Measurements from ENCODE around the gene EID2. TPM values are rescaled to one million over a fixed set of nuclear protein-coding genes. Genes with fewer than 3 reads are reported as not detected.

EID2 gene
- total and polyA plus RNA-seq, 2 donors (not counting 1 experiment from before 2014, with no cell fraction given) = 9.1 to 10.0 TPM

DNA sequence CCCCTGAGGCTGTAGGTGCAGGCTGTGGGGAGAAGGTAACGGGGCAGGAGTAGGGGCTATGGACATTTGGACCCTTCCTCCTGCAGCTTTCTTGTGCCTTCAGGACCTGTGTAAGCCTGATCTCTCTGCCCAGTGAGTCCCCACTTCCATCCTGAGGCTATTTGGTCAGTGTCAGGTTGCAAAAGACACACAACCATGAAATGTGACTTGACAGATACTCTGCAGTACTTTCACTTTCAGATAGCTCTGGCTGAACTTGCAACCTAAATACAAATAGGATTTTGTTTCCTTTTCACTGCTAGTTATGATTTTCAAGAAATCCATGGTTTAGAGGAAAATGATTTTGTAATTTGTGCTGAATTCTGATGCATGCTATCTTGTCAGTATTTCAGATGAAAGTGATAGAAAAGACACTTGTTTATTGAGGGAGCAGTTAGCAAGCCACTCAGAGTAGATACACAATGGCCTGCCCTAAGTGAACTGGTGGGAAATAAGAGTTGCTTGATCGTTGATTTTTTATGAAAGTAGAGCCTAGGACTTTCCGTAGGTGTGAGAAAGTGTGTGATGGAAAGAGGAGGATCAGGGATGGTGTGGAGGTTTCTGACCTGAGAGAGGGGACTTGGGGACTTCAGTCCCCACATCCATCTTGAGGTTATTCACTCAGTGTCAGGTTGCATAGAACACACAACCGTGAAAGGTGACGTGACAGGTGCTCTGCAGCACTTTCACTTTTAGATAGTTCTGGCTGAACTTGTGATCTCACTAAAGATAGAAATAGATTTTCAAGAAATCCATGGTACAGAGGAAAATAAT lies 18.1 kb upstream of the EID2 start:
- no peak overlapping the region for H3K9ac ChIP-seq (ENCODE audit: insufficient read depth, low read length)
- no peak overlapping the region for H2AFZ ChIP-seq (ENCODE audit: low read length)
- H3K36me3 ChIP-seq (ENCODE audit: control insufficient read depth, insufficient read depth, low read length) = no peaks in the 10 kb centered on the region
- no peaks in the 10 kb centered on the region for H3K79me2 ChIP-seq (ENCODE audit: control insufficient read depth, insufficient read depth, low read length)
- no peaks in the 10 kb centered on the region for H3K4me1 ChIP-seq (ENCODE audit: control insufficient read depth, extremely low read depth, insufficient read depth, low read length)
- TF ChIP-seq EZH2 (IDR thresholded peaks at IDR 0.05; ENCODE audit: low read length, missing control alignments) = no peak
- TF ChIP-seq, protein P1, sequence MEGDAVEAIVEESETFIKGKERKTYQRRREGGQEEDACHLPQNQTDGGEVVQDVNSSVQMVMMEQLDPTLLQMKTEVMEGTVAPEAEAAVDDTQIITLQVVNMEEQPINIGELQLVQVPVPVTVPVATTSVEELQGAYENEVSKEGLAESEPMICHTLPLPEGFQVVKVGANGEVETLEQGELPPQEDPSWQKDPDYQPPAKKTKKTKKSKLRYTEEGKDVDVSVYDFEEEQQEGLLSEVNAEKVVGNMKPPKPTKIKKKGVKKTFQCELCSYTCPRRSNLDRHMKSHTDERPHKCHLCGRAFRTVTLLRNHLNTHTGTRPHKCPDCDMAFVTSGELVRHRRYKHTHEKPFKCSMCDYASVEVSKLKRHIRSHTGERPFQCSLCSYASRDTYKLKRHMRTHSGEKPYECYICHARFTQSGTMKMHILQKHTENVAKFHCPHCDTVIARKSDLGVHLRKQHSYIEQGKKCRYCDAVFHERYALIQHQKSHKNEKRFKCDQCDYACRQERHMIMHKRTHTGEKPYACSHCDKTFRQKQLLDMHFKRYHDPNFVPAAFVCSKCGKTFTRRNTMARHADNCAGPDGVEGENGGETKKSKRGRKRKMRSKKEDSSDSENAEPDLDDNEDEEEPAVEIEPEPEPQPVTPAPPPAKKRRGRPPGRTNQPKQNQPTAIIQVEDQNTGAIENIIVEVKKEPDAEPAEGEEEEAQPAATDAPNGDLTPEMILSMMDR (conservative IDR thresholded peaks at IDR 0.05 in 1 of 2, IDR thresholded peaks at IDR 0.05 in 1 of 2; ENCODE audit: low read depth in 1 of 2, low read length in 2 of 2) = no peak
- peaks cover 4% of the 10 kb centered on the region for H3K27me3 ChIP-seq (ENCODE audit: control insufficient read depth, insufficient read depth, low read length)
- no peak overlapping the region for H3K4me3 ChIP-seq (replicated peaks in 1 of 4; ENCODE audit: control extremely low read depth in 1 of 4, insufficient read depth in 1 of 4, low read depth in 3 of 4, low read length in 4 of 4)
- no peak for DNase-seq (ENCODE audit: low read depth in 2 of 2)
- H3K27ac ChIP-seq (ENCODE audit: insufficient read depth, low read length) = no peak overlapping the region
- H3K4me2 ChIP-seq (ENCODE audit: extremely low read depth, insufficient read depth, low read length) = no peak overlapping the region
- H4K20me1 ChIP-seq (ENCODE audit: control insufficient read depth, extremely low read depth, insufficient read depth, low read length) = no peaks in the 10 kb centered on the region
- no peaks in the 10 kb centered on the region for H3K9me3 ChIP-seq (ENCODE audit: control insufficient read depth, insufficient read depth, low read depth, low read length)

DNA sequence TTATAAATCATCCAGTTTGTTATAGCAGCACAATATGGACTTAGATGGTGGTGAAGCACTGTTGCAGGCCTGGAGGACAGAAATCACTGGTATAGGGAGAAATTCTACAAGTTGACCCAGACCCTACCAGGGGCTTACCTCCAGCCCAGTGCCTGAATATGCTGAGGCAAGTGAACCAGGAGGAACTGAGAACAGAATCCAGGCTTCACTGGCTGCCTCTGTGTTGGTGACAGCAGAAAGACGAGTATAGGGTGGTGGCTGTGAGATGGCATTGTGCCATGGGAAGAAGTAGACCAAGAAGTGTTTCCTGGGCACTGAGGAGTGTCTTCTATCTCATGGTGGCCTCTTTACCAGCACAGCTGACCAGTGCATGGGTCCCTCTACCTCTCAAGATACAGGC lies 15.9 kb upstream of the EID2 start:
- Histone ChIP-seq H3K79me2 (ENCODE audit: control insufficient read depth, insufficient read depth, low read length) (no peaks in the 10 kb centered on the region), H3K27ac (ENCODE audit: insufficient read depth, low read length) (no peak overlapping the region), H3K9ac (ENCODE audit: insufficient read depth, low read length) (no peak overlapping the region), H3K4me2 (ENCODE audit: extremely low read depth, insufficient read depth, low read length) (no peak overlapping the region), H3K4me3 (replicated peaks in 1 of 4; ENCODE audit: control extremely low read depth in 1 of 4, insufficient read depth in 1 of 4, low read depth in 3 of 4, low read length in 4 of 4) (no peak overlapping the region), H3K4me1 (ENCODE audit: control insufficient read depth, extremely low read depth, insufficient read depth, low read length) (no peaks in the 10 kb centered on the region), H2AFZ (ENCODE audit: low read length) (no peak overlapping the region), H3K36me3 (ENCODE audit: control insufficient read depth, insufficient read depth, low read length) (no peaks in the 10 kb centered on the region), H3K9me3 (ENCODE audit: control insufficient read depth, insufficient read depth, low read depth, low read length) (no peaks in the 10 kb centered on the region), H3K27me3 (ENCODE audit: control insufficient read depth, insufficient read depth, low read length) (peaks cover 4% of the 10 kb centered on the region), H4K20me1 (ENCODE audit: control insufficient read depth, extremely low read depth, insufficient read depth, low read length) (no peaks in the 10 kb centered on the region)
- TF ChIP-seq, protein P1 (conservative IDR thresholded peaks at IDR 0.05 in 1 of 2, IDR thresholded peaks at IDR 0.05 in 1 of 2; ENCODE audit: low read depth in 1 of 2, low read length in 2 of 2) = no peak
- TF ChIP-seq EZH2 (IDR thresholded peaks at IDR 0.05; ENCODE audit: low read length, missing control alignments) = no peak
- no peak for DNase-seq (ENCODE audit: low read depth in 2 of 2)

DNA sequence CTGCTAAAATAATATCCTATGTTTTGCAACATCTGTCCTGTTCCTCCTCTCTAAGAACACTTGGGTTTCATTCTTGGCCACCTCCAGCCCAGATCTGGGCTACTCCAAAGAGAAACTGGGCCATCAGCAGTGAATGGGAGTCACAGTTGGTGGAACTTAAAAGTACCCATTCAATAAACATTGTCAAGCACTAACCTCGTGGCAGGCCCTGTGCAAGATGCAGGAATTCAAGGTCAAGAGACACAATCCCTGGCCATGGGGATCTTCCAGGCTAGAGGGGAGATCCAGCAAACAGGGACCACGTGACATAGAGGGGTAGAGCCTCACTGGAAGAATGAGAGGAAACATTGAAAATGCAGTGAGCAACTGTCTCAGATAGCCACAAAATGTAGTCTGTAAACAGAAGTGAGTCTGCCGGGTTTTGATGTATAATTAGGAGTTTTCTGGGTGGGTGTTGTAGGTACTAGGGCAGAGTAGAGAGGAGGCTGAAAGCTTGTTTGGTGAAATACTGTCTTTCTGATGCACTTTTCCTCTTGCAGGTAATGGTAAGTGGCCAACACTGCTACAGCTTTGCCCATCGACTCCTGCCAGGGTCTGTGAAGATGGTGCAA lies 14.8 kb upstream of the EID2 start:
- no peak overlapping the region for H2AFZ ChIP-seq (ENCODE audit: low read length)
- TF ChIP-seq, protein P1 (conservative IDR thresholded peaks at IDR 0.05 in 1 of 2, IDR thresholded peaks at IDR 0.05 in 1 of 2; ENCODE audit: low read depth in 1 of 2, low read length in 2 of 2) = no peak
- TF ChIP-seq EZH2 (IDR thresholded peaks at IDR 0.05; ENCODE audit: low read length, missing control alignments) = no peak

More for the DNA sequence above, 14.8 kb upstream of the EID2 start:
- Histone ChIP-seq H3K4me3 (replicated peaks in 1 of 4; ENCODE audit: control extremely low read depth in 1 of 4, insufficient read depth in 1 of 4, low read depth in 3 of 4, low read length in 4 of 4) (no peak overlapping the region), H3K79me2 (ENCODE audit: control insufficient read depth, insufficient read depth, low read length) (no peaks in the 10 kb centered on the region), H3K4me1 (ENCODE audit: control insufficient read depth, extremely low read depth, insufficient read depth, low read length) (no peaks in the 10 kb centered on the region), H3K27ac (ENCODE audit: insufficient read depth, low read length) (no peak overlapping the region), H3K27me3 (ENCODE audit: control insufficient read depth, insufficient read depth, low read length) (peaks cover 4% of the 10 kb centered on the region), H4K20me1 (ENCODE audit: control insufficient read depth, extremely low read depth, insufficient read depth, low read length) (no peaks in the 10 kb centered on the region), H3K36me3 (ENCODE audit: control insufficient read depth, insufficient read depth, low read length) (no peaks in the 10 kb centered on the region), H3K9me3 (ENCODE audit: control insufficient read depth, insufficient read depth, low read depth, low read length) (no peaks in the 10 kb centered on the region), H3K9ac (ENCODE audit: insufficient read depth, low read length) (no peak overlapping the region), H3K4me2 (ENCODE audit: extremely low read depth, insufficient read depth, low read length) (no peak overlapping the region)
- no peak for DNase-seq (ENCODE audit: low read depth in 2 of 2)
